WTC11 (cell line): ENCODE data around the gene GABRG3. TPM values are rescaled to one million over a fixed set of nuclear protein-coding genes. Genes with fewer than 3 reads are reported as not detected.

Source experiments
- ATAC-seq: fragments of 200-7000 bp; cut with Tn5 transposase; 2 replicates; pipeline ENCODE4 v1.10.0; 2021; ENCODE audit warnings: mild to moderate bottlenecking, moderate library complexity
- CTCF ChIA-PET: fragments of 300-600 bp; sonication (Branson Sonifier 250); formaldehyde crosslinking; loops from one replicate; lab custom pipeline; 2021; ENCODE audit warnings: antibody characterized with exemption; lab: Charles Lee
- POLR2A ChIA-PET: fragments of 350-600 bp; sonication (Branson Sonifier 250); formaldehyde crosslinking; loops from one replicate; lab custom pipeline; 2021; ENCODE audit warnings: antibody characterized with exemption; lab: Charles Lee
- DNase-seq: peaks from one replicate; pipeline ENCODE4 v3.0.0; 2021; ENCODE audit warnings: low spot score
- H3K27ac Mint-ChIP-seq: 2 replicates; pipeline ENCODE4 v1.8.0; 2021; ENCODE audit warnings: mixed read lengths
- H3K27me3 Mint-ChIP-seq: 2 replicates; pipeline ENCODE4 v1.8.0; 2021; ENCODE audit warnings: low read depth, mild to moderate bottlenecking, moderate library complexity, mixed read lengths
- H3K36me3 Mint-ChIP-seq: 2 replicates; pipeline ENCODE4 v1.8.0; 2021; ENCODE audit warnings: mixed read lengths
- H3K4me1 Mint-ChIP-seq: 2 replicates; pipeline ENCODE4 v1.8.0; 2022; ENCODE audit warnings: mixed read lengths
- H3K4me3 Mint-ChIP-seq: 2 replicates; pipeline ENCODE4 v1.8.0; 2021; ENCODE audit warnings: mild to moderate bottlenecking, moderate library complexity, mixed read lengths
- H3K9me3 Mint-ChIP-seq: 2 replicates; pipeline ENCODE4 v1.8.0; 2021; ENCODE audit warnings: mixed read lengths
- ATF1 ChIP-seq: sonication (generic); formaldehyde crosslinking; IDR thresholded peaks from 2 replicates; pipeline ENCODE4 v1.8.1; 2023; ENCODE audit warnings: mild to moderate bottlenecking, moderate library complexity, missing genetic modification reagents
- E2F5 ChIP-seq: sonication (generic); formaldehyde crosslinking; IDR thresholded peaks from 2 replicates; pipeline ENCODE4 v1.8.1; 2022; ENCODE audit warnings: mild to moderate bottlenecking, moderate library complexity, missing genetic modification reagents
- ELF4 ChIP-seq: sonication (generic); formaldehyde crosslinking; IDR thresholded peaks from 2 replicates; pipeline ENCODE4 v1.8.1; 2022; ENCODE audit warnings: low read depth, mild to moderate bottlenecking, moderate library complexity, missing genetic modification reagents
- FOXP1 ChIP-seq: sonication (generic); formaldehyde crosslinking; IDR thresholded peaks from 2 replicates; pipeline ENCODE4 v1.8.0; 2022; ENCODE audit warnings: missing genetic modification reagents, mild to moderate bottlenecking, moderate library complexity, borderline replicate concordance
- HMGA2 ChIP-seq: fragments of 250-450 bp; sonication (Bioruptor Pico); IDR thresholded peaks from 2 replicates; pipeline ENCODE4 v1.4.0; 2021; ENCODE audit warnings: mild to moderate bottlenecking, moderate library complexity
- PRRX2 ChIP-seq: fragments of 250-450 bp; sonication (Bioruptor Pico); IDR thresholded peaks from 2 replicates; pipeline ENCODE4 v1.8.0; 2021; ENCODE audit warnings: mild to moderate bottlenecking
- RELA ChIP-seq: sonication (generic); formaldehyde crosslinking; IDR thresholded peaks from 2 replicates; pipeline ENCODE4 v1.8.1; 2022; ENCODE audit warnings: missing genetic modification reagents, mild to moderate bottlenecking, borderline replicate concordance
- RORB ChIP-seq: fragments of 250-450 bp; sonication (Bioruptor Pico); IDR thresholded peaks from 2 replicates; pipeline ENCODE4 v1.9.0; 2021; ENCODE audit warnings: mild to moderate bottlenecking
- ZBTB21 ChIP-seq: sonication (generic); formaldehyde crosslinking; IDR thresholded peaks from 2 replicates; pipeline ENCODE4 v1.8.1; 2023; ENCODE audit warnings: mild to moderate bottlenecking, missing genetic modification reagents, borderline replicate concordance
- ZNF263 ChIP-seq: sonication (generic); formaldehyde crosslinking; IDR thresholded peaks from 2 replicates; pipeline ENCODE4 v1.8.1; 2022; ENCODE audit warnings: low read depth, mild to moderate bottlenecking, moderate library complexity, missing genetic modification reagents
- ZNF281 ChIP-seq: sonication (generic); formaldehyde crosslinking; IDR thresholded peaks from 2 replicates; pipeline ENCODE4 v1.8.0; 2023; ENCODE audit warnings: mild to moderate bottlenecking, missing genetic modification reagents
- ZNF423 ChIP-seq: fragments of 250-450 bp; sonication (Bioruptor Pico); IDR thresholded peaks from 2 replicates; pipeline ENCODE4 v2.1.2; 2022; ENCODE audit warnings: mild to moderate bottlenecking, moderate library complexity
- ZNF532 ChIP-seq: fragments of 250-450 bp; sonication (Bioruptor Pico); IDR thresholded peaks from 2 replicates; pipeline ENCODE4 v1.9.0; 2021; ENCODE audit warnings: mild to moderate bottlenecking, borderline replicate concordance
- total RNA-seq: library from RNA; stranded (reverse); gene quantifications from 3 replicates; pipeline ENCODE4 v1.2.3, GENCODE V29; 2021
- TF ChIP-seq, protein P1 (sequence below): sonication (generic); formaldehyde crosslinking; IDR thresholded peaks from 2 replicates; pipeline ENCODE4 v1.8.0; 2022; ENCODE audit warnings: mild to moderate bottlenecking, missing genetic modification reagents

Gene GABRG3
- total RNA-seq, 1 experiment from 2014 or later: 0.72 TPM

GRCh38 chr15:27486051-27486450 lies 515.1 kb downstream of the GABRG3 start:
- no peak overlapping the region for H3K4me3 Mint-ChIP-seq
- ChIA-PET POLR2A (no interaction called here), CTCF (interaction anchor here (0.7 kb wide), 1 partner anchor 41 kb away, joined by 3 read pairs; no protein-coding TSS in a partner anchor)
- DNase-seq: no peak
- ATAC-seq: no peak
- no peaks in the 10 kb centered on the region; the same call in 1 of the 2 replicates for H3K36me3 Mint-ChIP-seq
- no peaks in the 10 kb centered on the region; the same call in 1 of the 2 replicates for H3K27me3 Mint-ChIP-seq
- H3K27ac Mint-ChIP-seq: no peak overlapping the region
- peaks cover 37% of the 10 kb centered on the region for H3K4me1 Mint-ChIP-seq
- TF ChIP-seq PRRX2 (CRISPR knock-in tag) (no peak), RORB (CRISPR knock-in tag) (no peak), ZNF281 (no peak), RELA (CRISPR knock-in tag) (no peak), E2F5 (CRISPR knock-in tag) (no peak), ZBTB21 (CRISPR knock-in tag) (no peak), HMGA2 (no peak), ZNF423 (CRISPR knock-in tag) (no peak), ATF1 (CRISPR knock-in tag) (no peak), FOXP1 (CRISPR knock-in tag) (no peak), ZNF263 (CRISPR knock-in tag) (no peak), ELF4 (CRISPR knock-in tag) (no peak)
- TF ChIP-seq, protein P1, sequence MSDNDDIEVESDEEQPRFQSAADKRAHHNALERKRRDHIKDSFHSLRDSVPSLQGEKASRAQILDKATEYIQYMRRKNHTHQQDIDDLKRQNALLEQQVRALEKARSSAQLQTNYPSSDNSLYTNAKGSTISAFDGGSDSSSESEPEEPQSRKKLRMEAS: no peak
- H3K9me3 Mint-ChIP-seq: peaks cover 8% of the 10 kb centered on the region

- H3K4me1 Mint-ChIP-seq: peaks cover 37% of the 10 kb centered on the region
- CTCF ChIA-PET: interaction anchor here (1.7 kb wide), 1 partner anchor 194 kb away, joined by 5 read pairs; no protein-coding TSS in a partner anchor
- H3K4me3 Mint-ChIP-seq: no peak overlapping the region
- ATAC-seq: no peak
- H3K36me3 Mint-ChIP-seq: no peaks in the 10 kb centered on the region
- POLR2A ChIA-PET: no interaction called here
- no peaks in the 10 kb centered on the region; the same call in 1 of the 2 replicates for H3K27me3 Mint-ChIP-seq
- peaks cover 8% of the 10 kb centered on the region for H3K9me3 Mint-ChIP-seq
- H3K27ac Mint-ChIP-seq: no peak overlapping the region
- no peak for TF ChIP-seq ZNF532
- no peak for DNase-seq
Observed at GRCh38 chr15:27486683-27487647, 516.0 kb downstream of the GABRG3 start.
